ENCODE results near the gene MBP.

The MBP gene

DNA sequence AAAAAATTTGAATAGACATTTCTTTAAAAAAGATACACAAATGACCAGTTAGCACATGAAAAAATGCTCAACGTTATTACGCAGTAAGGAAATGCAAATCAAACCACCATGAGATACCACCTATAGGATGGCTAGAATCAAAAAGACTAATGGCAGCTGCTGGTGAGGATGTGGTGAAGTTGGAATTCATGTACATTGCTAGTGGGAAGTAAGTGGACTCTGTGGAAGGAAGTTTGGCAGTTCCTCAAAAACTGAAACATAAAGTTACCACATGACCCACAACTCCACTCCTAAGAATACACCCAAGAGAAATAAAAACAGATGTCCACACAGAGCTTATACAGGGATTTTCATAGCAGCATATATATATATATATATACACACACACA, 51.2 kb downstream of the MBP start:
- H3K9me3 ChIP-seq (ENCODE audit: control insufficient read depth, insufficient read depth, low read length): no peaks in the 10 kb centered on the region
- H3K36me3 ChIP-seq (ENCODE audit: control insufficient read depth, insufficient read depth, low read length): no peaks in the 10 kb centered on the region
- H3K4me3 ChIP-seq (ENCODE audit: low read depth, low read length): no peak overlapping the region
- H3K27me3 ChIP-seq (ENCODE audit: control insufficient read depth, insufficient read depth, low read length): peaks cover 6% of the 10 kb centered on the region
- no peak overlapping the region for H3K9ac ChIP-seq (ENCODE audit: low read depth, low read length)
- H3K4me1 ChIP-seq (ENCODE audit: control insufficient read depth, insufficient read depth, low read length): no peaks in the 10 kb centered on the region

DNA sequence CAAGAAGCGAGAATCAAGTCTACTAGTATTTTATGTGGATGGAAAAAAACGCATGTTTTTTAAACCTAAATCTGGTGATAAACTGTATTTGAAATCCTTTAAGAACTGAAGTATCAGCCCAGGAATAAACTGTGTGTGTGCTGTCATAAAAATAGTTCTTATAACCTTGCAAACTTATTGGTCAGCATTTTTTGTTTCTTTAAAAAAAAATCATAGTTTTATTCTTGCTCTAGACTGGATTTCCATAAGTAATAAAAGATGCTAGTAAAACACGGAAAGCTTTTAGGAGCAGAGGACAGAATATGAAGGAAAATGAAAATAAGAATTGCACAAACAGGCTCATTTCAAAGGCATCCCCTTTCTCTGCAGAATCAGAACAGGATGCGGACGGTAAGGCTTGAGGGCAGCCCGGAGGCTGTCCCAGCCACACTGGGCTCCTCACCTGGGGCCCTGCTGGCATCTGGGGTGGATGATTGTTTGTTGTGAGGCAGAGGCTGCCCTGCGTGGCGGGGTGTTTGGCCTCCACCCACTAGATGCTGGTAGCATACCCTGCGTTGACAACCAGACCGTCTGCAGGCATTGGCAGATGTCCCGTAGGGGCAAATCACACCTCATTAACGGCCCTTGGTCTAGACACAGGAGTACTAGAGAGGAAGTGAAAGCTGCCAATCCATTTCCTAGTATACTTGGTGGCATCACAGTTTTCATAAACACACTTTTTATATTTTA, 52.5 kb downstream of the MBP start:
- Histone ChIP-seq H3K9me3 (ENCODE audit: control insufficient read depth, insufficient read depth, low read length) (no peaks in the 10 kb centered on the region), H3K27me3 (ENCODE audit: control insufficient read depth, insufficient read depth, low read length) (no peaks in the 10 kb centered on the region), H3K9ac (ENCODE audit: low read depth, low read length) (no peak overlapping the region), H3K4me3 (ENCODE audit: low read depth, low read length) (no peak overlapping the region), H3K4me1 (ENCODE audit: control insufficient read depth, insufficient read depth, low read length) (no peaks in the 10 kb centered on the region), H3K36me3 (ENCODE audit: control insufficient read depth, insufficient read depth, low read length) (no peaks in the 10 kb centered on the region)

DNA sequence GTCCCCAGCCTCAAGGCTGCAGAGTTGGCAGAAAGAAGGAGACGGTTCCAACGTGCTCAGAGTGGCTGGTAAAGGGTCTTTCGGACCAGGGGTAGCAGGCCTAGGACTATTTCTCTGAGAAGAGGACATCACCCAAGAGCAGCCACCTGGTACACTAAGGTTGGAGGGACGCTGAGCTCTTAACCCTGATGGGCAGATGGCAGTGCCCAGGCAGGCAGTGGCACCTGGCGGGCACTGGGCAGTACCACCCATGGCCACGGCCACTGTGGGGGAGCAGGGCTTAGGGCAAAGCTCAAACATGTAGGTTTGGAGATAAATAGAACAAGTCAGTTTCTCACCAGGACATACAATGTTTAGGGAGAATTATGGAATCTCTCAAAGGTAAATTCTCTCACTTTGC, 53.5 kb downstream of the MBP start:
- no peaks in the 10 kb centered on the region for H3K36me3 ChIP-seq (ENCODE audit: control insufficient read depth, insufficient read depth, low read length)
- no peak overlapping the region for H3K4me3 ChIP-seq (ENCODE audit: low read depth, low read length)
- H3K9ac ChIP-seq (ENCODE audit: low read depth, low read length): no peak overlapping the region
- H3K9me3 ChIP-seq (ENCODE audit: control insufficient read depth, insufficient read depth, low read length): no peaks in the 10 kb centered on the region
- no peaks in the 10 kb centered on the region for H3K27me3 ChIP-seq (ENCODE audit: control insufficient read depth, insufficient read depth, low read length)
- no peaks in the 10 kb centered on the region for H3K4me1 ChIP-seq (ENCODE audit: control insufficient read depth, insufficient read depth, low read length)

DNA sequence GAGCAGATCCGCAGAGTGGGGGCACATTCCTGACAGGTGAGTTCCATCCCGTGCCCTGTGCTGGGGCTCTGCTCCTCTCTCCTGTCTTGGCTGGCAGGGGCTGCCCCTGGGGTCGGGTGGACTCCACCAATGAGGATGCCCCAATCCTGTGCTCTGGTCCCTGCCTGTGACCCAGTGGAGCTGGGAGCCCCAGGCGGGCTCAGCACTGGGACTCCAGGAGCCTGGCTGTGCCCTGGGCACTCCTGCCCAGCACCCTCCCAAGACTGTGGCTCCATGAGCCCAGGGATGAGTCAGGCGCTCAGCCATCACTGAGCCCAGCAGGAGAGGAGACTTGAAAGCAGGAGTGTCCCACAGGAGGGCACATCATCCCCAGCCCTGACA, 53.9 kb downstream of the MBP start:
- H3K9me3 ChIP-seq (ENCODE audit: control insufficient read depth, insufficient read depth, low read length): no peaks in the 10 kb centered on the region
- H3K36me3 ChIP-seq (ENCODE audit: control insufficient read depth, insufficient read depth, low read length): no peaks in the 10 kb centered on the region
- no peak overlapping the region for H3K9ac ChIP-seq (ENCODE audit: low read depth, low read length)
- no peaks in the 10 kb centered on the region for H3K27me3 ChIP-seq (ENCODE audit: control insufficient read depth, insufficient read depth, low read length)
- H3K4me3 ChIP-seq (ENCODE audit: low read depth, low read length): no peak overlapping the region
- H3K4me1 ChIP-seq (ENCODE audit: control insufficient read depth, insufficient read depth, low read length): no peaks in the 10 kb centered on the region

DNA sequence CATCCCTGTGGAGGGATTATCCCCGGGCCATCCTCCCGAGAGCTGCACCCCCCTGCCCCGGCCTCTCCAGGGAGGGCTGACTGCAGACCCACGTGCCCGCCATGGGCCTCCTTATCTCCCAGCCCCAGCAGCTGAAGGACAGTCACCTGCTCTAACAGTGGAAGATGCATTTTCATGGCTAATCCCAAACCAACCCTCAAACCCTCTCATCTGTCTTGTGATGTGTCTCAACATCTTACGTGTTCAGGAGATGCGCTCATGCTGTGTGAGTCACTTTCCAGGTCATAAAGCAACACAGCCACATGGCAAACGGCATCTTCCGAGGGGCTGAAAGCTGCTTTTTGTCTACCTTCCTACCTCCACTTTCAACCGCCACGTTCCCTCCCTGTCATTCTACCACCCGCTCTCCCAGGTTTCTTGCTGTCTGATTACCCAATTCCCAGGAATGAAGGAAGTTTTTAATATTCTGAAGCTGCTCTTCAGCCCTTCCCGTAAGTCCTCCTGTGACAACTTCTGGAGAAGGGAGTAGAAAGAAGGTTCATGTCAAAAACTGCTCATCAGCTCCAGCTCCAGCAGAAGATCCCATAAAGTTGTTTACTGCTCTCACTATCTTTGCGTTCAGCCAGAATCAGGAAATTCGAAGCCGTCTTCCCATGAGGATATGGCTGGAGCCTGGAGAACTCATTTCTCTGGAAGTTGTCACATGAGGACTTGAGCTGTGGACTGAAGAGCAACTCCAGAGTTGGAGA, 54.5 kb downstream of the MBP start:
- no peaks in the 10 kb centered on the region for H3K27me3 ChIP-seq (ENCODE audit: control insufficient read depth, insufficient read depth, low read length)
- no peak overlapping the region for H3K9ac ChIP-seq (ENCODE audit: low read depth, low read length)
- no peaks in the 10 kb centered on the region for H3K9me3 ChIP-seq (ENCODE audit: control insufficient read depth, insufficient read depth, low read length)
- H3K36me3 ChIP-seq (ENCODE audit: control insufficient read depth, insufficient read depth, low read length): no peaks in the 10 kb centered on the region
- H3K4me3 ChIP-seq (ENCODE audit: low read depth, low read length): no peak overlapping the region
- H3K4me1 ChIP-seq (ENCODE audit: control insufficient read depth, insufficient read depth, low read length): no peaks in the 10 kb centered on the region

DNA sequence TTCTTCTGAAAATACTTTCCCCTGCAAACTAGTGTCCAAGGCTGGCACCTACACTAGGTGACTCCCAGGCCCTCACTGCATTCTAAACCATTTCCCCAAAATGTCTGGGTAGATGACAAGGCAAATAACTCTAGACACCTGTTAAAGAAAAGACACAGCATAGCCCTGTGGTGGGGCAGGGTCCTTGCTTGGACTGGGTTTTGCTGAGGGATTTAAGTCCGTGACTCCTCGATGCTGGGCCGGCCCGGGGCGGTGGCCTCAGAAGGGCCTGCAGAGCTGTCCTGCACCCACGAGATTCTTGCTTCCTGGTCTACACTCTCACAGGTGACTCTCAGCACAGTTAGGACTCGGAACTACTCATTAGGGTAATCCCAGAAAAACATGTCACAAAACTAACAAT, 55.2 kb downstream of the MBP start:
- H3K4me1 ChIP-seq (ENCODE audit: control insufficient read depth, insufficient read depth, low read length): no peaks in the 10 kb centered on the region
- no peaks in the 10 kb centered on the region for H3K36me3 ChIP-seq (ENCODE audit: control insufficient read depth, insufficient read depth, low read length)
- H3K4me3 ChIP-seq (ENCODE audit: low read depth, low read length): no peak overlapping the region
- H3K9ac ChIP-seq (ENCODE audit: low read depth, low read length): no peak overlapping the region
- no peaks in the 10 kb centered on the region for H3K27me3 ChIP-seq (ENCODE audit: control insufficient read depth, insufficient read depth, low read length)
- no peaks in the 10 kb centered on the region for H3K9me3 ChIP-seq (ENCODE audit: control insufficient read depth, insufficient read depth, low read length)

DNA sequence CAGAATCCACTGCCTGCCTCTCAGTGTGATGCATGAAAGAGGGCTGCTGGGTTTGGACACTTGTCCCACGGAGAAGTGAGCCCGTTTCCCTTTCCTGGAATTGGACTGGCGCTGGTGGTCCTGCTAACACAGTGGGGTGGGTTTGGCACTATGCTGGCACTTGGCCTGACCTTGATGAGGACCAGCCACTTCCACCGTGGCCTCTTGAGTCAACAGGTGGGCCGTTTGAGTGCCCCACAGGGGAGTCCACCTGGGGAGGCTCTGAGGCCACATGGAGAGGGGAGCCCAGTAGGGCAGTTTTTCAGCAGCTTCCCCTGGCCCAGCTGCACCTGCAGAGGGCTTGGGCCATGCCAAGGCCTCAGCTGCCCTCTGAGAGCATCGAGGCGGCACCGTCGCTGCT, 56.5 kb downstream of the MBP start:
- no peaks in the 10 kb centered on the region for H3K27me3 ChIP-seq (ENCODE audit: control insufficient read depth, insufficient read depth, low read length)
- no peaks in the 10 kb centered on the region for H3K9me3 ChIP-seq (ENCODE audit: control insufficient read depth, insufficient read depth, low read length)
- H3K4me1 ChIP-seq (ENCODE audit: control insufficient read depth, insufficient read depth, low read length): no peaks in the 10 kb centered on the region
- no peak overlapping the region for H3K4me3 ChIP-seq (ENCODE audit: low read depth, low read length)
- no peak overlapping the region for H3K9ac ChIP-seq (ENCODE audit: low read depth, low read length)
- H3K36me3 ChIP-seq (ENCODE audit: control insufficient read depth, insufficient read depth, low read length): no peaks in the 10 kb centered on the region

DNA sequence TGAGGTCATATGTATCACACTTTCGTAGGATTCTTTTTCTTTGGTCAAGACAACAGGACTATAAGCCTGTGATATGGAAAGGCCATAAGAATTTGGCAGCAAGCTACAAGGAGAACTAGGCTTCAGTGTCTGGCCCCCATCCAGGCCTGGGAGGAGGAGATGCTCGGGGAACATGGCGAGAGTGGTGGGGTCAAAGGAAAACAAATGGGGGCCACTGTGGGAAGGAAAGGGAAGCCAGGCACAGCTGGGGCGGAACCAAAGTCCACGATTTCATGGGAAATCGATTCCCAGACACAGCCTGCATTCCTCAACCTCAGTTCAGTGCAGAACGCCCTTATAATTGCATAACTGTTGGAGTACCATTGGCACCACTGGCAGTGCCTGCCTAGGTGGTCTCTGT, 58.2 kb downstream of the MBP start:
- Histone ChIP-seq H3K4me1 (ENCODE audit: control insufficient read depth, insufficient read depth, low read length) (peaks cover 3% of the 10 kb centered on the region), H3K9ac (ENCODE audit: low read depth, low read length) (no peak overlapping the region), H3K9me3 (ENCODE audit: control insufficient read depth, insufficient read depth, low read length) (no peaks in the 10 kb centered on the region), H3K27me3 (ENCODE audit: control insufficient read depth, insufficient read depth, low read length) (no peaks in the 10 kb centered on the region), H3K4me3 (ENCODE audit: low read depth, low read length) (no peak overlapping the region), H3K36me3 (ENCODE audit: control insufficient read depth, insufficient read depth, low read length) (no peaks in the 10 kb centered on the region)

DNA sequence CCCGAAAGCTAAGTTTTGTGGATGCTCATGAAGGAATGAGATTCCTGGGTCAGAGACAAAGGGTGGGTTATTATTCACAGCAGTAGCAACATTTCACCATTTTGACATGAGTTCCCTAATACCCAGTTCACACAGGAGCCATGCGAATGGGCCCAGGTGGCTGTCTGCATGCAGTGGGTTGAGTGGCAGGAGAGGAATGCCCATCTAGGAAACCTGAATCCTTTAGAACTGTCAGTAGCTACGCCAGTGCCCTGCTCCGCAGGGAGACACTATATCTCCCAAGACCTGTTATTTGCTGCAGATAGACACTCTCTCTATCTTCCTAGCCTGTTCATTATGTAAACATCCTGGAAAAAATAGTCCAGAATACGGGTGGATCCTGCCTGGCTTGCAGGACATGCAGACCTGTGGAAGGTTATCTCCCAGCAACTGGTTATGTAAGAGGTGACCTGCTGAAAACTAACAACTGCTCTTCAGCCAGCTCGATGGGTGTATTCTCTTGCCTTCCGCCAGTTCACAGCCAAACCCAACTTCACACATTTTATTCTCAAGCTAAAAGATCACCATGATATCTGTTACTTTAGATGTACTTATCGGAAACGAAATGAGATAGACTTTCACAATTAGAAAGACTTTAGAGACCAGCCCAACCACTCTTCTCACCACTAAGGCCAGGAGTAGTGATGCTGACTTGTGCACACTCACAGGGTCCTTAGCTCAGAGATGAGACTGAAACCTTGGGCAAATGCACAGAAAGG, 59.1 kb downstream of the MBP start:
- no peaks in the 10 kb centered on the region for H3K9me3 ChIP-seq (ENCODE audit: control insufficient read depth, insufficient read depth, low read length)
- no peak overlapping the region for H3K4me3 ChIP-seq (ENCODE audit: low read depth, low read length)
- H3K36me3 ChIP-seq (ENCODE audit: control insufficient read depth, insufficient read depth, low read length): no peaks in the 10 kb centered on the region
- no peak overlapping the region for H3K9ac ChIP-seq (ENCODE audit: low read depth, low read length)
- H3K4me1 ChIP-seq (ENCODE audit: control insufficient read depth, insufficient read depth, low read length): peaks cover 7% of the 10 kb centered on the region
- no peaks in the 10 kb centered on the region for H3K27me3 ChIP-seq (ENCODE audit: control insufficient read depth, insufficient read depth, low read length)

DNA sequence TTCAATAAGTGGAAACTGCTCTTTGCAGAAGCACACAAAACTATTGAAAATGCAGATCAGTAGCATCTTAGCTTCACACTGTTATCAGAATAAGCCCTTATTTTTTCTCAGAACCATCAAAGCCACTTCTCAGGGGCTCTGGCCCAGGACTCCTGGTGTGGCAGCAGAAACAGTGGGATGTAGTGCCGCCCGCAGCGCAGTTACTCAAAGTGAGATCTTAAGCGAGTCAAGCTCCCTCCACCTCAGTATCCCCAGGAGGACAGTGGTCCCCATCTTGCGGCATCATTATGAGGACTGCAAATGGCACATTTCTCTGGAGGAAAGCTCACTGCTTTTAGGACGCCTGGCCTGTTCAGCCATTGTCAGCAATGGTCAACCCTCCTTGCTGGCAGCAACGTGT, 60.0 kb downstream of the MBP start:
- Histone ChIP-seq H3K4me3 (ENCODE audit: low read depth, low read length) (no peak overlapping the region), H3K36me3 (ENCODE audit: control insufficient read depth, insufficient read depth, low read length) (no peaks in the 10 kb centered on the region), H3K4me1 (ENCODE audit: control insufficient read depth, insufficient read depth, low read length) (peaks cover 7% of the 10 kb centered on the region), H3K9ac (ENCODE audit: low read depth, low read length) (no peak overlapping the region), H3K9me3 (ENCODE audit: control insufficient read depth, insufficient read depth, low read length) (no peaks in the 10 kb centered on the region), H3K27me3 (ENCODE audit: control insufficient read depth, insufficient read depth, low read length) (no peaks in the 10 kb centered on the region)

DNA sequence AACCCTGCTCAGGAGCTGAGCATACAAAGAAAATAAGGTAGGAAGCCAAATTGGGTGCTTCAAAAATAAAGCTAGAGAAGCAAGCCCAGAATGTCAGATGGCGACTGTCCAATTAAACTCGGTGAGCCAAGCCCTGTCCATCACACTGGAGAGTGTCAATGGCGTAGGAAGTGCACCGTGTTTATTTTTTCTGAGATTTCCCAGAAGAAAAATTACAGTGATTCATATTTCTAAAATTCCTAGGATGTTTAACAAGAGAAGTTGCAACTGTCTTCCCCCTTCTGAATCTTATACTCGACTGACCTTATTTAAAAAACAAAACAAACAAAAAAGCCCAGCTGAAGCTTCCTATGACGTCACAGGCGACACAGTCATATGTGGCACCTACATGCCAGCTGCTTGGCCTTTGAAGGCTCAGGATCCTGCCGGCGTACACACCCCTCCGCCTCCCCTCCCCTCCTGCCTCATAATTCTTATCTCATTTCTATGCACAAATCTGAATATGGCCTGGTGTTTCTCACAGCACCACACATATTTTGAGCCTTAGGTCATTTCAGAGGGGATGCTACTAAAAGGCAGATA, 60.8 kb downstream of the MBP start:
- Histone ChIP-seq H3K4me1 (ENCODE audit: control insufficient read depth, insufficient read depth, low read length) (peaks cover 7% of the 10 kb centered on the region), H3K9ac (ENCODE audit: low read depth, low read length) (no peak overlapping the region), H3K4me3 (ENCODE audit: low read depth, low read length) (no peak overlapping the region), H3K36me3 (ENCODE audit: control insufficient read depth, insufficient read depth, low read length) (no peaks in the 10 kb centered on the region), H3K27me3 (ENCODE audit: control insufficient read depth, insufficient read depth, low read length) (no peaks in the 10 kb centered on the region), H3K9me3 (ENCODE audit: control insufficient read depth, insufficient read depth, low read length) (no peaks in the 10 kb centered on the region)
